GM18526 (cell line): ENCODE measurements around the gene ARMS2.

Experiments used
- POLR2A ChIP-seq: IDR thresholded peaks from 3 replicates; pipeline ENCODE4 v1.6.1; 2011; ENCODE audit not compliant: insufficient read length; ENCODE audit errors: extremely low read depth

Gene ARMS2

DNA sequence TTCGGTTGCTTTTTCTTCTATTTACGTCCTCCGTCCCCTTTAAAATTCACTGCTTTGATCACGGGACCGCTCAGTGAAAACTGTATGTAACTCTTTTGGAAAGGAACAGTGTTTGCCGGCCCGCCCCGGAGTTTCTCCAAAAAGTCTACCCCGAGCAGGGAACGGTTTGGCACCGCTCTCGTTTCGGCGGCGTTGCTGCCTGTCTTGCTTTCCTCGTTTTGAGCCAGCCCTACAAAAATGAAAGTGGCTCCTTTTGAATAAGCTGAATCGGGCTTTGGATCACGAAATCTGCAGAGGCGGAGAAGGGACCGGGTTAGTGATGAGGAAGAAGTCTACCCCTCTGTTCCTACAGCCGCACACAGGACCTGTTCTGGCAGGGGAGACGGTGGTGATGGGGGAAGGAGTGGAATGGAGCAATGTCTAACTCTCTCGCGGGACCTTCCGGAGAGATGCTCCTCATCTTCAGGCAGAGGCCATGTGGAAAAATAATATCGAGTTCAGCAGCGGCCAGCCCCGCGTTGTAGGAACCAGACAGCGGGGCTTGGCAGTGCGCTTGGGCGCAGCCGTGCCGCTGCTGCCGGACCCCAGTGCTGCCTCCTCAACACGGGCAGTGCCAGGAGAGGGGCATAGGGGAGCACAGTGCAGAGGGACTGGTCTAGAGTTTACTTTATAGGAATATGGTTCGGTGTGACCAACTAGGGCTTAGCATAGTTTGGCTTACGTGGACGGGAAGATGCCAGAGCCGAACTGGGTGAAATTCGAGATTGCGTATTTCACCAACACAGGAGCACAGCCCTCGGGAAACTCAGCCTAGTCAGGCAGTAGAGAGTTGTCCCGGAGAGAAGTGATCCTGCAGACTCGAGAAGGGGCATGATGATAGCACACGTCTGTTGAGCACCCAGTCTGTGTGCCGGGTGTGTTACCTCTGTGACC, 8.3 kb downstream of the ARMS2 start:
- no peak for TF ChIP-seq POLR2A

DNA sequence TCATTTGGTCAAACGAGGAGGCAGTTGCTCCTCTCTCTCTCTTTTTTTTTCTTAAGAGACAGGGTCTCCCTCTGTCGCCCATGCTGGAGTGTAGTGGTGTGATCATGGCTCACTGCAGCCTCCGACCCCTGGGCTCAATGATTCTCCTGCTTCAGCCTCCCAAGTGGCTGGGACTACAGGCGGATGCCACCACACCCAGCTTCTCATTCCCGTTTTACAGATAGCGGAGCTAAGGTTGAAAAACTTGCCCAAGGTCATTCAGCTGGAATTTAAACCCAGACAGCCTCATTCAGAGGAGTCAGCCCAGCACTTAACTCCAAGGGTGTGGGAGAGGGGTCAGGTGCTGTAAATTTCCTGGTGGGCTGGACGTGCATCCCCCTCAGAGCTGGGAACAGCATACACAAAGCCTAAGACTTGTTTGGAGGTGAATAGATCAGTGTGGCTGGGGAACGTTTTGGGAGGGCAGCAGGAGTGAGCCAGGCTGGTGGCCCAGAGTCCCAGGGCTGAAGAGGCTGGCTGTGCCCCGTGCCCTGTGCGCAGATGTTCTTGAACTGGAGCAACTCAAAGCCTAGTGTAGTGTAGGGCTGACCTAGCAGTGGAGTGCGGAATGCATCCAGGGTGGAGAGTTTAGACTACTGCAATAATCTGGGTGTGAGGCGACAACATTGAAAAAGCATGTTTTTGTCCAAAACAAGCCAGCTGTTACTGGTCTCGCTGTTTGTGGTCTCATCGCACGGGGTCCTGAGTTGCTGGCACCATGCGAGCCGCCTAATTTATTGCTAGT, 9.2 kb downstream of the ARMS2 start:
- no peak for TF ChIP-seq POLR2A

DNA sequence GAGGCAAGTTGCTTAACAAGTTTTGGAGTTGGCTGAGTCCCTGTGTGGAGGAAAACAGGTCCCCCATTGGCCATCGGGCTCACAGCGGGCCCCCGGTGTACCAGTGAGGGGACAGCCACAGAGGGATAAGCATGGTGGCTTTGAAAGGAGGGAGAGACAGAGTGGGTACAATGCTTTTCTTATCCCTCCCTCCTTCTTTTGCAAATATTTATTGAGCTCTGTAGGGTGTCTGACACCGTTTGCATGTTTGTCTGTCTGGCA, 9.7 kb downstream of the ARMS2 start:
- no peak for TF ChIP-seq POLR2A

DNA sequence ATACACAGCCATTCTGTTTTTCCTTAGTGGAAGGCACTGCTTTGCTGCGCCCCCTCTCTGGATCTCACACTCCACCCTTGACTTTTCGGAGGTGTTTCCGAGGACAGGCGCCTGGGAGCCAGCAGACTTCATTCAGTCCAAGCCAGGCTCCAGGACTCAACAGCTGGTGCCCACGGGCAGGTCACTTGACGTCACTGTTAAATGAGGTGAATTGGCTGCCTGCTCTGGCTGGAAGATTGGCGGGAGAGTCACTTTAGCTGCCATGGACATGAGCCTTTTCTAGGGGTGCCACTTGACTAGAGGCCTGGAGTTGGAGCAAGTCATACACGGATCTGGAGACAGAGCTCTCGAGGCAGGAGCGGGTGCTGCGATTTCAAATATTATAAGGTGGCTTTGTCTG, 10.1 kb downstream of the ARMS2 start:
- no peak for TF ChIP-seq POLR2A

DNA sequence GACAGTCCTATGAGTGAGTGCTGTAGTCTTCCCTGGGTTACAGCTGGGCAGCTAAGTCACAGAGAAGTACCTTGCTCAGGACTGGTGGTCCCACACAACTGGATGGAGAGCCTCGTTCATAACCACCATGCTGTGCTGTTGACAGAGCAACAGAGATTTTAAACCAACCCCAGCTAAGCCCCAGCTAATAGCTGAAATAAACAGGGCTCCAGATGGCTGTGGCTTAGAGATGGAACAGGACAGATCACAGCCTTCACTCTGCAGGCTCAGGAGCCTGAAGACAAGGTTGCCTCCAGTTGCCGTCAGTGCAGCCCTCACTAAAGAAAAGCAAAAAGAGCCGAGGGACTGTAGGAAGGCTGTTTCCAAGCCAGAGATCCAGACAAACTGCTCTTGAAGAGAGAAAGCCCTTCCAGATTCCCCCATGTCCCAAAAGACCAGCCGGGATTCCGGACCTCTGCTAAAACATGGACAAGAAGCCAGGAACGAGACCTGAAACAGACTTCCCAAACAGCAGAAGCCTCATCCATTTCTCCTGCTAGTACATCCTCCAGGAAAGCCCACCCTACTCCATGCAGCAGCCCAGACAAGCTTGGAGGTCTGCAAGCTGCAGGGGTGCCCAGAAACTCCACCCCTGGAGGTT, 11.1 kb downstream of the ARMS2 start:
- TF ChIP-seq POLR2A: no peak

DNA sequence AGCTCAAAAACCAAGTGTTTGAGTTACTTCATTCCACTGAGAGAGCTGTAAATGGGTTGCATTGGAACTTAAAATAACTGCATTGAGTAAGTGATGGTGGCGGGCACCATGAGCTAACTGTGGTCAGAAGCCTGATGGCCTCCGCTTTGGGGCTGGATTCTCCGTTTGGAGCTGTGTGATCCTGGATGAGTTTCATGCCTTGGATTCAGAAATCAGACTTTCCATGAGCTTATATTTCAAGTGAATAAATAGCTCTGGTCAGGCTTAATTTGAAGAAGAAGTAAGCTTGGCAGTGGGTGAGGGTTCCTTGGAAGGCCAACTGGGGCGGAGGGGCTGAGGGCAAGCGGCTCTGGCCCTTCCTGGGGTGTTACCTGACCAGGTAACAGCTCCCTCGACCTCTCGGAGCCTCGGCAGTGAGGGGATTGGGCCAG, 12.5 kb downstream of the ARMS2 start:
- TF ChIP-seq POLR2A: no peak

DNA sequence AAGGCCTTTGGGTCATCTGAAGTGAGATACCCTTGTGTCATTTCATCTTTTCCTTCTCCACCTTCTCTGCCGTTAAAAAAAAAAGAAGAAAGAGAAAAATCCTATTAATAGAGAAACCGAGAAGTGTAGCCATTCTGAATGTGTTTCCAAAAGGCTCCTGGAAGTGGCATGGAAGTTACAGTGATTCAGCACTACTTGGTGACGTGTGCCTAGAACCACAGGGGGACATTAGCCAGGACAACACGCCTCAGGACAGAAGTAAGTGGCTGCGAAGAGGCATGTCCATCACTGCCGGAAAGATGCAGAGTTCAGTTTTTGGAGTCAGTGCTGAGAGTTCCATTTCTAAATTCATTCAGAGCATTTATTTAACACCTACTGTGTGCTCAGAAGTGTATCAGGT, 13.2 kb downstream of the ARMS2 start:
- TF ChIP-seq POLR2A: no peak

DNA sequence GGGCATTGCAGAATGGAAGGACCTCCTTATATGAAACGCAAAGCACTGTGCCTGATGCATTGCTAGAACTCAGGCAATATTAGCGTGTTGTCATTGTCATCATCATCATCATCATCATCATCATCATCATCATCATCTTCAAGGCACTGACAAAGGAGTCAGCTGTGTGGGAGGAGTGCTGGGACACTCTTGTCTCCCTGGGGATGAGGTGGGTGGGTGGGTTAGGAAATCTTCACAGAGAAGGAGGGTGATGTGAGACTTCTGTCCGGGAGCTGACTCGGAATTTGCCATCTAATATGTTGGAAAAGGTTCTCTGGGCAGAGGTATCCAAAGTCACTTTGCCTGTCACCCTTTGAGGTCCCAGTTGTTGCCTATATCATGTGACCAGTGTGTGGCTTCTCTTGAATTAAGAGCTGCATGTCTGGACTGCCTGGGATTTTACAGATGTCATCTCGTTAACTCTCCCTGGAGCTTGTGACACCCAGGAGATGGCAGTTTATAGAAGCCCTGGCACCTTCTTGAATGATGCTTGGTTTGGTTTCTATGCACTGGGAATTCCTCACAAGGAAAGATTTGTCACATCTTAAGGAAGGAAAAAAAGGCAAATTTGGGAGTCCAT, 14.0 kb downstream of the ARMS2 start:
- no peak for TF ChIP-seq POLR2A

DNA sequence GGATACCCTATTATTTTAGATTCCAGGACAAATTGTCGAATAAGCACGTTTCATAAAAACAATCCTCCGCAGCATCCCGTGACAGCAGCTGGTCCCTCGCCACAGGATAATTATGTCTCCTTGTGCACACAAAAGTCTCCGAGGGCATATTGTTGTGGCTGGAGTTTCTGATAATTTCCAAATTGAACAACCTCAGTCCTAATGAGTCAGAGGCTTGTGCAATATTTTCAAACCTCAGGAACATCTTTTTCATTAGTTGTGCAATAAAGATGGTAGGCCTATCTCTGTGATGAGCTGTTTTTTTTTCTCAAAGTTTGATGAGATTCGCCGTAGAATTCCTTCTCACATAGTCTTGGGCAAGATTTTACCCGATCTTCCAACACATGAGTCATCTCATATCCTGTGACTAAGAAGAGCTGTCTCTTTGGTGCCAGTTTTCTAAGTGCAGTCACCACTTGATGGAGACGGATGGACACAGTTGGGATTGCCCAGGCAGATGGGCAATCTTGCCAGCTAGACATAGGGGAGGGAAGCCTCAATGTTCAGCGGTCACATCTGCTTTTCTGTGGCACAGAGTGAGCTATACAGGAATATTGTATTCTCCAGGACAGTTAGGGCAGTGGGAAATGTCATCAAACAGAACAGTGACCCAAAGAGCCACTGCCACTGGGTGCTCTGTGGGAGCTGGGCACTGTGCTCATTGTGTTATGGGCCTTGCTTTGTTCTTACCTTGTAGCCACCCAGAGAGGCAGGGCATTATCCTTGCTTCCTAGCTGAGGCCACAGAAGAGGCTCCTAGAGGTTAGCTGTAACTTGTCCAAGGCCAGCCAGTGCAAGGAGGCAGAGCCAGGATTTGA, 14.7 kb downstream of the ARMS2 start:
- TF ChIP-seq POLR2A: no peak

DNA sequence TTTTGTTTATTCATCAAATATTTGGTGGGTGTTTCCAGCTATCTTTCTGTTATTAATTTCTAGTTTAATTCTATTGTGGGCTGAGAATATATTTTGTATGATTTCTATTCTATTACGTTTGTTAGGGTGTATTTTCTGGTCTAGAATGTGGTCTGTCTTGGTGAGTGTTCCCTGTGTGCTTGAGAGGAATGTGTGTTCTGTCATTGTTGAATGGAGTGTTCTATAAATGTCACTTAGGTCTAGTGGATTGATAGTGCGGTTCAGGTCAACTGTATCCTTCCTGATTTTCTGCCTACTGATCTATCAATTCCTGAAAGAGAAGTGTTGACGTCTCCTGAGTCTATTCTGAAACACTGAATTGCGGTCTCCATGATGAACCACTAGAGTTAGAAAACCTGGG, 15.4 kb downstream of the ARMS2 start:
- no peak for TF ChIP-seq POLR2A

DNA sequence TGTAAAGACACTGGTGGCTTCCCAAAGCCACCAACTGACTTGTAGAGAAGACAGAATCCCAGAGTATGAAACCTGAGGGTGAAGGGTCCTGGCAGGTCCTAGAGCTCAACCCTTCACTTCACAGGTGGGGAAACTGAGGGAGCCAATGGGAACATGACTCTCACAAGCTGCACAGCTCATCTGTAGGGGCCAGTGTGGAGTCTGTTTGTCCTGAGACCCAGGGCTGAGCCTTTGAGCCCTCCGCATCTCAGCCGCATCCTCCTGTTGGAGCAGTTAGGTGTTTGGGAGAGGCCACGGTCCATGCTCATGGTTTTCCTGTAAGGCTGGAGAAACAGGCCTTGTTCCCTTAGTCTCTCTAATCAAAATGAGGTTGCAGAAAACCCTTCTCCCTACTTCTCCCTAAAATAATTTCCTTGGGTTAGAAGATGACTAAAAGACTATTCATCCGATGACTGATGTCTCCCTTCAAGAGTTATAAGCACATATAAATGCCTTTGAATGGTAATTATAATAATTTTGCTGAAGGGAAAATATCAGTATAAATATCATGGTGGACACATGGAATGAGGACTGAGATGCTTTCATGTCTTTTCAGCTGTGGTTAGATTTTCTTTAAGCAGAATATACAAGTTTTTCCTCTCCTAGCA, 17.2 kb downstream of the ARMS2 start:
- no peak for TF ChIP-seq POLR2A

DNA sequence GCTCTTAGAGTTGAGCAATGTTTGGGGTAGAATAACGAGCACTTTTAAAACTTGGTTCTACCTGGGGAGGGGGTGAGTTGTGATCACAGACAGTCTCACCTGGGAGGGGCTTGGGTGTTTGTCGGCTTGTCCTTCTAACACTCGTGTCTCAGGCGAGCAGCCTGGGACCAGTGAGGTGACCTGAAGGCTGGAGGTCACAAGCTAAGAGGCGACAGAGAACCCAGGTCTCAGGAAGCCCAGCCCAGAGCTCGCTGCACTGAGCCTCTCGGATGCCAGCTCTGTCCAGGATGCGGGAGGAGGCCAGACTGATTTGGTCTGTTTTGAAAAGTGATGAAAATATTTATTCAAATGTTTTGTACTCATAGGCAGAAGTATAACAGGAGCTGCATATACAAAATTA, 18.7 kb downstream of the ARMS2 start:
- no peak for TF ChIP-seq POLR2A

DNA sequence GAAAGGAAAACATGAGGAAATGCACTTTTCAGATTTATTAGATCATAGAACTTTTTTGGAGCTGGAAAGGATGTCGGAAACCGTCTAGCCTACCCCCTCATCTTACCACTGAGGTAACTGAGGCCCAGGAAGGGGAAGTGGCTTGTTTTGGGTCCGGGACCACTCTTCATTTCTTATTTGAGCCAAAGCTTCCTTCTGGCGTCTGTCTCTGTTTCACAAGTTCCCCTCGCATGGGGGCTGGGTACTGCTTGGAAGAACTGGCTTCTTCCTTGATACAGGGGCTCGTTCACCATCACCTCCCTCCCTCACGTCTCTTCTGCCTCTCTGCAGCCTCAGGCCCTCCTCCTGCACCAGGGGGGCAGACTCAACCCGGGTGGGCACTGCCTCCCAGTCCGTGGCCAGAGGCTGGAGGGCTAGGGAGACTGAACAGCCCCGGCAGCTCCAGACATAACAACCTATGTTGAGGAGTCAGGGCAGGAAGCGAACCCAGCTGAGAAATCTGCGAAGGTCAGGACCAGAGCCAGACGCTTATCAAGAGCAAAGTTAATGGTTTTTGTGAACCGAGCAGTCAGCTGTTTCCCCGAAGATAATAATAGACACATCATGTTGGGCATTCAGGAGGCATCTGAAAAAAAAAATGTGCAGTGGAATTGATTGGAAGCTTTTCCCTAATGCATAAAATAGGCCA, 19.8 kb downstream of the ARMS2 start:
- no peak for TF ChIP-seq POLR2A

DNA sequence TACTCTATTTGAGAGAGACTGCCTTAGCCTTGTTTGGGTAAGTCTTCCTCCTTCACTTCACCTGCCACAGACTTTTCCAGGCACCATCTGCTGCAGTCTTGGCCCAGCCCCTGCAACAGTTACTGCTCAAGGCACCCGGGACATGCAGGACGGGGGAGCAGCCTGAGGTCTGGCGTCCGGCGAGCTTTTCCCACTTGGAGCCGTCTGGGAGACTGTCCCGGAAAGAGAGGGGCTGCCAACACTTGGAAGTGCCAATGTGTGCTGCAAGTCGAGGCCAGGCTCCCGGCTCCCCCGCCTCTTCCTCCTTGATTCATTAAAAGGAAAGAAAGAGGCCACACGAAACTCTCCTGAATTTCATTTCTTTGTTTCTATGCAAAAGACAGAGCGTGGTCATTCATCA, 20.6 kb downstream of the ARMS2 start:
- TF ChIP-seq POLR2A: no peak
